ENCODE results near the gene ADAM33.

DNA sequence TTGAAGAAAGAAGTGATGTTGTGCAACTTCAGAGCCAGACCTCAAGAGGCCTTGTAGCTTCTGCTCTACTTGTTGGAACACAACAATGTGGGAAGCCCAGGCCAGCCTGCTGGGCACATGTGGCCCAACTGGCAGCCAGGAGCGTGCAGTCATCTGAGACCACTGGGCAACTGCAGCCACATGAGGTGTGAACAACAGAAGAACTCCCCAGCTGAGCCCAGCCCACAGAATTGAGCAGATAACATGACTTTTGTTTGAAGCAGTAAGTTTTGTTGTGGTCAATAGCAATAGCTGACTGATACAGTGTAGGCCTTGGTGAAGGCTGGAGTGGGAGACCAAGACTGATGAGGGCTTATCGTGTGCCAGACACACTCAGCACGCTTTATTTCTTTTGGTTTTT lies 8.6 kb upstream of the ADAM33 start:
- no peak for TF ChIP-seq POLR2A (IDR thresholded peaks at IDR 0.05)
- TF ChIP-seq, protein P1, sequence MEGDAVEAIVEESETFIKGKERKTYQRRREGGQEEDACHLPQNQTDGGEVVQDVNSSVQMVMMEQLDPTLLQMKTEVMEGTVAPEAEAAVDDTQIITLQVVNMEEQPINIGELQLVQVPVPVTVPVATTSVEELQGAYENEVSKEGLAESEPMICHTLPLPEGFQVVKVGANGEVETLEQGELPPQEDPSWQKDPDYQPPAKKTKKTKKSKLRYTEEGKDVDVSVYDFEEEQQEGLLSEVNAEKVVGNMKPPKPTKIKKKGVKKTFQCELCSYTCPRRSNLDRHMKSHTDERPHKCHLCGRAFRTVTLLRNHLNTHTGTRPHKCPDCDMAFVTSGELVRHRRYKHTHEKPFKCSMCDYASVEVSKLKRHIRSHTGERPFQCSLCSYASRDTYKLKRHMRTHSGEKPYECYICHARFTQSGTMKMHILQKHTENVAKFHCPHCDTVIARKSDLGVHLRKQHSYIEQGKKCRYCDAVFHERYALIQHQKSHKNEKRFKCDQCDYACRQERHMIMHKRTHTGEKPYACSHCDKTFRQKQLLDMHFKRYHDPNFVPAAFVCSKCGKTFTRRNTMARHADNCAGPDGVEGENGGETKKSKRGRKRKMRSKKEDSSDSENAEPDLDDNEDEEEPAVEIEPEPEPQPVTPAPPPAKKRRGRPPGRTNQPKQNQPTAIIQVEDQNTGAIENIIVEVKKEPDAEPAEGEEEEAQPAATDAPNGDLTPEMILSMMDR (IDR thresholded peaks at IDR 0.05 in 4 of 5, conservative IDR thresholded peaks at IDR 0.05 in 1 of 5): no peak

Data from gastrocnemius medialis (tissue), 4 donors.